Fibroblast of gingiva (primary cell): ENCODE measurements around the gene PNLIPRP2.

Experiments
- DNase-seq: peaks from one replicate; pipeline ENCODE4 v3.0.0-alpha.2; 2011; ENCODE audit warnings: low read depth

The PNLIPRP2 gene

DNA sequence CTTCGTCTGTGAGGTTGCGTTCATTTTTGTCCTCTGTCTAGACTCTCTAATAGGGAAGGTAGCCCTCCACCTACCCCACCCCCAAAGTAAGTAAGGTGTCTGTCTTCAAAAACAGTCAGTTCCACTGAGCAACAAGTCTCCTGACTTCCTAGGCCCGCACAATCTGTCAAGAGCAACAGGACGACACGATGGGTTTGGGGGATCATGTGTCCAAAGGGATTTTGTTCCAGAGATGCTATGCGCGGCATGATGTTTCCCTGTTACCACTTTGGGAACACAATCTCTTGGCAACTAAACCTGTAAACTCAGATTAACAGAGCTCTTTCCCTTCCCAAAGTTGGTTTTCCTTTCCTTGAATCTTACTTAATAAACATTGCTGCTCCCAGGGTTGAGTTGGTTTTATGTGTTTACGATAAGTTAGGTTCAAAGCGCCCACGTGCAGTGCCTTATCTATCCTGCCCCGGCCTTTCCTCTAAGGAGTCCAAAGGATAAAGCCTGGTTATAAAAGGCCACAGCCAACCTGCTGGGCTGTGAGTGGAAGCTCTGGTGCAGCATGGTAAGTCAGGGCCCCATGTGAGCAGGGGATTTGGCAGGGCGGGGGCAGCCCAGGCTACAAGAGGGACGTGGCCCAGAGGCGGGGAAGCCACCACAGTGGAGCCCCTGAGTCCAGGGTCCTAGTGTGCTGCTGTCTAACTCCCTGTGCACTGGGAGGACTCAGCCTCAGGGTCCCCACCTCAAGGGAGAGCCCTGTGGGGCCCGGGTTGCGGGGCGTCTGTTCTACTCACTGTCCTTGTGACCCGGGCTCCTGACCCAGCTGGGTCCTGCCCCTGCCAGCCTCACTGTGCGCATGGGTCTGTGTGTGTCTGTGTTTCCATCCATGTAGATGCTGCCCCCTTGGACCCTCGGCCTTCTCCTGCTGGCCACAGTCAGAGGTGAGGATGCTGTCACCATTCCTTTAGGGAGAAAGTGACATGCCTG is at the start of gene PNLIPRP2:
Gene PNLIPRP2 (plus strand): TSS at position 531 of the 978 bp plus-strand sequence.
- DNase-seq: no peak

DNA sequence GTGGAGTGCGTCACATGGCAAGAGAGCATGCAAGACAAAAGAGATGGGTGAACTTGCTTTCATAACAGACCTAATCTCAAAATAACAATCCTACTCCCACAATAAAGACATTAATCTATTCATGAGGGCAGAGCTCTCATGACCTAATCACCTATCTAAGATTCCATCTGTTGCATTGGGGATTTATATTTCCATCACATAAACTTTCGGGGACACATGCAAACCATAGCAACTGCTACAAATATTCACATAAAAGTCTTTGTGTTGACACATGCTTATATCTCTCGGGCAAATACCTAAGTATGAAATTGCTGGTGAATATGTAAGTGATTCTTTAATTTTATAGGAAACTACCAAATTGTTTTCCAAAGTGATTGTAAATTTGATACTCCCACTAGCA is 46.0 kb upstream of the PNLIPRP2 start:
- no peak for DNase-seq

DNA sequence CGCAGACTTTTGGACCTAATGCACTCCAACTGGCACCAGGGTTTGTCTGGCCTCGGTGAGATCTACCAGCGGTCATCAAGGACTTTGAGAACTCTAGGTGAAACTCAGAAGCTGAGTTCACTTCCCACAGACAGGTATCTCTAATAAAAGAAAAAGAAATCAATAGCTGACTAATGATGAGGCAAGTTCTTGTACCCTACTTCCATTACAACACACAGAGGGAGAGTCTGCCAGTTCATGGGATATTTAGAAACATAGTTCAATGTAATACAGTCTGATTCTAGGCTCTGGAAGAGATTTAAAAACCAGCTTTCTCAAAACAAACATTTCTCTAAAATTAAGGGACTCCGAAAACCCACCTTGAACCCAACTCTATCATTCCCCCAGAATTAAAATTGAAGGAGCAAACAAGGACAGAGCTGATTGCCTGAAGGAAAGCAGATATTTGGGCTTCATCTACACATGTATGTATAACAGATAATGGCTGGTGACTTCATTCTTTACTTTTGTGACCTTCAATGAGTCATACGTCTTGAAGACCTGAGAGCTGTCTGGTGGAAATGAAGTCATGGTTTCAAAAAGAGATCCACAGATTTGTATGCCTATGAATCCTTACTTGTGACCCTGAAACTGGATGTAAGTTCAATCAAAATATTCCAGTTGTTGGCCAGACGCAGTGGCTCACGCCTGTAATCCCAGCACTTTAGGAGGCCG is 32.7 kb upstream of the PNLIPRP2 start:
- DNase-seq: no peak

DNA sequence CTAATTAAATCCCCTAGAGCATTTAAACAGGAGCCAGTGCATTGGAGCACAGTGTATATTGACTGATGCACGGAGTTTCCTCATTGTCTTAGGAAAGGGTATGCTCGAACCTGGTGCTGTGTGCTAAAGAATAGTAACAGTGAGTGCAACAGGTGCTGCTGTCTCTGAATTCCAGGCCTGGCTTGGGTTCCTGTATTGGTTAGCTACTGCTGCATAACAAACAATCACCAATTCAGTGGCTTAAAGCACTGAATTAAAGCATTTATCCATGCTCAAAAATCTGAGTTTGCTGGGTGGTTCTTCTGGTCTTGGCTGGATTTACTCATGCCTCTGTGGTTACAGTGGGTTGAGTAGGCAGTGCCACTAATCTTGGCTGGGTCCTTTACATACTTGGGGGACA is 31.8 kb upstream of the PNLIPRP2 start:
- no peak for DNase-seq

DNA sequence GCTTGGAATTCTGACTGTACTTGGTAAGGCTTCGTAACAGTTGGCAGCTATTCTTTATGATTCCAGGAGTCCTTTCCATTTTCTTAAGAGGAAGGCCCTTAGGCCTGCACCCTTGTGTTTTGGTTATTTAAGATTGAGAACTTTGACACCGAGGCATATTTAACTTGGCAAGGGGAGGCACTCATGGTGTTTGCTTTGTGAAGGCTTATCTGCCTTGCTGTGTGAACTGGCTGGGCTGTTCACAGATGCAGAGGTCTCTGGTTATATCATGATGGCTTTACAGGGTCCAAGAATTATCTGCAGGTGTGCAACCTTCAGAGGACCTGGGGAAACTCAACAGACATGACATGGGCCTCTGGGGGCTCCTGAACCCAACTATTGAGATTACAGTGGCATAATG is 30.8 kb upstream of the PNLIPRP2 start:
- no peak for DNase-seq

DNA sequence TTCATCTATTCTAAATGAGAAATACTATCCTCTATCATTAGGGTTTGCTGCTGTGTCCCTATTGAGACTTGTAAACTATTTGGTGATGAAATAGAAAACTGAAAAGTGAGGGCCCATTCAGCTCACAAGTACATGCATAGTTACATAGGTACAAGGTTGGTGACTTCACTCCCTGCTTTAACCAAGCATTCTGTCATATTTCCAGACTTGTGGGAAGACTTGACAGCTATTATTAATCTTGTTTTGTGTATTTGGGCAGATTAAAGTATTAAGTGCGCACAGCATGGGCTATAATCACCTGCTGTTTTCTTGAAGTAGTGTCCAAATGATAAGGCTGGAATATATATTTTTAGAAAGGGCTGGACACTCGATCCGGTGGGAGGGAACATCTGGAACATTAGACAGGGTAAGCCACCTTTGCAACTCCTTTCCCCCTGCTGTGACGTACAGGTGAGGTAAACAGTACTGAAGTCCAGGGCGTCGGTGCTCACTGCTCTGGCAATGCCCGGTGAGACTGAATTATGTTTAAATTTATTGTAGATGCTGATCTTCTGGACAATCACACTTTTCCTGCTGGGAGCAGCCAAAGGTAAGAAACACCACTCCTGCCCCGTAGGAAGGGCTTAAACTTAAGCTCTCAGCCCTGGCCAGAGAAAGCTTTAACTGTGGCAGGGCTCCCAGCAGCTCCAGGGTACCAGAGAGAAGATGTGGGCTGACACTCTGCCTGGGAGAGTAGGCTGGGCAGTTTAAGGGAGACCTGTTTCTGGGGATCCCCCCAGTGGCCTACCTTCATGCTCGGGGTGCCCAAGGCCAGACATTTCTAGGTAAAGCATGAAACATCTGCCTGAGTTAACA is 29.9 kb upstream of the PNLIPRP2 start, which contains the start of gene PNLIPRP1:
Gene PNLIPRP1 (plus strand): TSS at position 370 of the 855 bp plus-strand sequence. CDS start 171 bp downstream, at position 541.
- no peak for DNase-seq

DNA sequence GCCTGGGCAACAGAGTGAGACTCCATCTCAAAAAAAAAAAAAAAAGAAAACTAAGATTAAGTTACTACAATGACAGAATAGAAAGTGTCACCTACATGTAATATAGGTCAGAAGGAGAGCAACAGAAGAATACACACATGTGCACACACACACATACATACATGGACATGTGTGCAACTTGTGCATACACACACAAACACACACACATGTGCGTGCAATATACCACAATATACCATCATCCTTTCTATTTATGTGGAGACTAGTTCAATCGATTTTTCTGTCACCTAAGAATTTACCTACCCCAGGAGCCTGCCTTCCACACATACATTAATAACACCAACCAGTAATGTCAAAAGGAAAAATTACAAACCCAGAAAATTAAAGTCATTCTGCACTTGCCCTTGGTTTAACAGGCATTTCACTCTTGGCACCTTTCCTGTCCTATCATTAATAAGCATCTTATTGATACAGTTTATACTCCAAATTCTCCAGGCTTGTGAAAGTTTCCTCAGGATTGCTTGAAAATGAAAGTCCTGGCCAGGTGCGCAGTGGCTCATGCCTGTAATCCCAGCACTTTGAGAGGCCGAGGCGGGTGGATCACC is 27.5 kb upstream of the PNLIPRP2 start:
- DNase-seq: no peak

DNA sequence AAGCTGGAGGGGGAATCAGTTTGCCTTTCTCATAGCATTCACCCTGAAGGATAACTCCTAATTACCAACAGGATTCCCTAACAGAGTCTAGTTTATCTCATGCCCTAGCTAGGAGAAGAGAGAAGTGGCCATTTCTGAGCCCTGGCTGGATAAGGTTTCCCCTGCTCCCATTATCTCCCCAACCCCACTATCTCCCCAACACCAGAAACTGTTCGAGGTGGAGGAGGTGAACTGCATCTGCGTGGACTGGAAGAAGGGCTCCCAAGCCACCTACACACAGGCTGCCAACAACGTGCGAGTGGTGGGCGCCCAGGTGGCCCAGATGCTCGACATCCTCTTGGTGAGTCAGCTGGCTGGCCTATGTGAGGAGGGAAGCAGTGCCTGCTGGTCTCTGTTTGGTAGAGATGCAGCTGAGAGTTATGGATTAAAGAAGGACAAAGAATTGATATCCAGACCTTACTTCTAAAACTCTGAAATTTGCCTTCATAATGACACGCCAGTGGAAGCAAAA is 26.2 kb upstream of the PNLIPRP2 start:
- DNase-seq: no peak

DNA sequence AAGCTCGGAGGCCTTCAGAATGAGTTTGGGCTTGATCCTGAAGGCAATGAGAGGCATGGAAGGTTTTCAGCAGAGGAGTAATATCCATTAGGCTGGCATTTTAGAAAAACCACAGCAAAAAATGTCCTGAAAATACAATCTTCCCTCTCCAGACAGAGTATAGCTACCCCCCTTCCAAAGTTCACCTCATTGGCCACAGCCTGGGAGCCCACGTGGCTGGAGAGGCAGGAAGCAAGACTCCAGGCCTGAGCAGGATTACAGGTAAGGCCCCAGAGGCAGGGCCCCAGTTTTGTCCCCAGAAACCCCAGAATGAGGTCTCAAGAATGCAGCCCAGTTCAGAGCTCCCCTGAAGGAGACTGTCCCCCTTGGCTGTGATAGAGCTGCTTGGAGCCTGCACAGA is 24.7 kb upstream of the PNLIPRP2 start:
- no peak for DNase-seq

DNA sequence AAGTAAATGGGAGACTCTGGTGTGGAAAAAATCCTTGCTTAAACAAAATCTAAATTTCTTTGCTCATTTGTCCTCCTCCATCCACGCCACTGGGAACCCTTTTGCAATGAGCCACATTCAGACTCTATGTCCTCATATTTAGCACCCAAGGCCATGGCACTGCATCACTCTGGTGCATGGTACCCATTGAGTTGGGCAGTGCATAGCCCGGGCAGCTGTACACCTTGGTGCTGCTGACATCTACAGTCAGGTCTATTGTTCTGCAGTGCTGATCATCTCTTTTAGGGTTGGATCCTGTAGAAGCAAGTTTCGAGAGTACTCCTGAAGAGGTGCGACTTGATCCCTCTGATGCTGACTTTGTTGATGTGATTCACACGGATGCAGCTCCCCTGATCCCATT is 23.2 kb upstream of the PNLIPRP2 start:
- DNase-seq: no peak

DNA sequence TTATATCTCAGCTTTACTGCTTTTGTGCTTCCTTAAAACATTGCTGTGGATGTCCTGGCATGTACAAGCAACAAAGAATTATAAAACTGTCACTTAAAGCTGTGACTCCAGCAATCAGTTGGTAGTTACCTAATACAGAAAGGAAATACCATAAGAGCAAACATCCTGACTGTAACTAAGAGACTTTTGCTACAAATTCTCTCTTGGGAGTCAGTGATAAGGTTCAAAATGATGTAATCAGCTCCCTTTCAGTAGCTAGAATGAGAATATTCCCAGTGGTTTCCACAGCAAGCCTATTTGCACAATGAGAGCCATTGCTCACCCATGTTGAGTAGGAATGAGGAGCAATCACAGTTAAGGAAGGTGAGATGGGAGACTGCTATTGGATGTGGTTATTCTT is 22.4 kb upstream of the PNLIPRP2 start:
- DNase-seq: no peak

DNA sequence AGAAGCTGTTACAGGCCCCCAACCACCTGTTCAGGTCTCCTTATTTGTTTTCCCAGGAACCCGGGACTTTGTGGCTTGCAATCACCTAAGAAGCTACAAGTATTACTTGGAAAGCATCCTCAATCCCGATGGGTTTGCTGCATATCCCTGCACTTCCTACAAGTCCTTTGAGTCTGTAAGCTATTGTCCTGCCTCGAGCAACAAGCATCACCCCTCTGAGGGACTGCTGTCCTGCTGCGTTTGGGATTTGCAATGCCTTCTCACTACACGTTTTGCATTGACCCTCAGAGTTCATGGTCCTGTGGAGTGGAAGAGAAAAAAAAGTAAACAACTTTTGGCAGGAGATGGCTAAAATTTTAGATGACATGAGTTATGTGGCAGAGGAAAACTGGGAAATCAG is 20.8 kb upstream of the PNLIPRP2 start:
- DNase-seq: no peak

DNA sequence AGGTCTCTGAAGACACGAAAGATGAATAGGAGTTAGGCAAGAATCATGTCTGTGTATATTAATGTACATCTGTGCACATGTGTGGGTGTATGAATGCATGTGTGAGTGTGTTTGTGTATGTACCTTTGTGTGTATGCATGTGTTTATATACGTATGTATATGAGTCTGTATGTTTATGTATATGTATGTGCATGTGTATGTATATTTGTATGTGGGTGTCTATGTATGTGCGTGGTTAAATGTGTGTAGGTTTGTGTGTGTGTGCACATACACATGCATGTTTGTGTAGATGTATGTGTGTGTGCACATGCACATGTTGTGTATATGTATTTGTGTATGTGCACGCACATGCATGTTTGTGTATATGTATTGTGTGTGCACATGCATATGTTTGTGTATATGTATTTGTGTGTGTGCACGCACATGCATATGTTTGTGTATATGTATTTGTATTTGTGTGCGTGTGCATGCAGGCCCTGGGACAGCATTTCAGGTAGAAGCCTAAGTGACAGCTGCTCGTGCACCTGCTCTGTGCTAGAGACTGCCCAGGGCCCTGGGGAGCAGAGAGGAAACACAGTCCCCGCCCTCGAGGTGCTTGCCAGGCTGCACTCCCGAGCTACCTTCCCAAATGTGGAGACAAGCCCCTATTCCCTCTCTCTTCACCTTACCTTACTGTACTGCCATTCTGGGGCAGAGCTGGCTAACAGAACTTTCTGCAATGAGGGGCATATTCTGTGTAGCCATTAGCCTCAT is 17.9 kb upstream of the PNLIPRP2 start:
- no peak for DNase-seq

DNA sequence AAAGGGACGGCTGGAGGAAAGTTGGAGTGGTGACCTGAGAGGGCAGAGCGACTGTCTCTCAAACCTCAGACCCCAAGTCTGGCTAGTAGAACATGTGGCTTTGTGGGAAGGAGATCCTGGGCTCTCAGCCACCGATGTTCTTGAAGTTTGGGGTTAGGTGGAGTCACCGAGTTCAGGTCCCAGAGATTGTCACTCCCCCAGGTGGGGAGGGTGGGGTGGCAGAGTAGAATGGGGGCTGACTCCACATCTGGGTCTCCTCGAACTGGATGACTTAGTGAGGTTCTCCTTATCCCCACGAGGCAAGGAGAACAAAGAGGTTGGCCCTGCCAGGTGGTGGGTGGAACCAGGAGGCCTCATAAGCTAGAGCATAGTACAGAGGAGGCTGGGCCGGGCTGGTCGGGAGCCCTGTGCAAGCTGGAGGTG is 14.7 kb upstream of the PNLIPRP2 start:
- DNase-seq: no peak

DNA sequence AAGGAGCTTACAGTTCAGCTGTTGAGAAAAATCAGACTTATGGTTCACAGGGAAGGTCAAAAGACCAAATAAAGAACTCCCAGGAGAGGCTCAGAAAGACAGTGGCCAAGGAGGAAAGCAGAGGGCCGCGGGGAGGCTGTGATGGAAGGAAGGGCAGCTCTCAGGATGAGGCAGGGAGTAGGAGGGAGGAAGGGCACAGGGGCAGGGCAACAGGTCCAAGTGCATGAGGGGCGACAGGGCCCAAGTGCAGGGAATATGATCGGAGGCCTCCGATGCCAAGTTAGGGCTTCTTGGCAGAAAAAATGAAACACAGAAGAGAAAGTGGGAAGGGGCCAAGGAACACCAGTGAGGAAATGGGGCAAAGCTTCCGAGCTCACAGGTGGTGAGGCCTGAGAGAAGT is 13.4 kb upstream of the PNLIPRP2 start:
- DNase-seq: no peak

DNA sequence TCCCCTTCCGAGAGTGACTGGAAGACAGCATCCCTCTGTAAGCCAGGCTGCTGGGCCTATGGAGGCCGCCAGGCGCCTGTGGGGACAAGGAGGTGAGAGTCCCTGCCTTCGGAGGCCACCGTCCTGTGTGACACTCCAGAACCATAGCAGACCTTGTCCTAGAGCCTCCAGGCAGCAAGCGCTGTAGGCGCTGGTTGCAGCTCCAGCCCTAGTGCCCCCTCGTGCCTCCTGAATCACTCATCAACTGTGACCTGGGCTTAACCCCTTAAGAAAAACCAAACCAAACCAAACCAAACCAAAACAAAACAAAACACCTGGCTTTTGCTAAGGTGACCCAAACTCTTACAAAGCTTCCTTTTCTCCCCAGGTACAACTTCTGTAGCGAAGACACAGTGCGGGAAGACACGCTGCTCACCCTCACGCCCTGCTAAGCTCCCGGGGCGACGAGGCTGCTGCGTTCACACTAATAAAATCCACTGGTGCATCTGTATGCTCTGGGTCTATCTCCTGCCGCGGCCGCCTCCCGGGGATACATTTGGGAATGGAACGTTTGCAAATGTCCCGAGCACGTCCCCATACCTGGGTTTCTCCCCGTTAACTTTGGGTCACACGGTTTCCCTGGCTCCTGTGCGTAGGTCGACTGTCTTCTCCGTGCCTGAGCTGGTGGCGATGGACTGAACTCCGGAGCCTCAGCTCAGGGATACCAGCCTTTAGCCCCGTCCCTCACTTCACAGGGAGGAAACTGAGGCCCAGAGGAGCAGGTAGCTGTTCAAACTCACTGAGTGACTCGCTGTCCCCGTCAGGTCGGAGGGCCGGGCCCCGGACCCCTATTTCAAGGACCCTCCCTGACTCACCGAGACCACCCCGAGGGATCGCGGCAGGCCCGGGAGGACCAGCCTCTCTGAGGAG is 11.8 kb upstream of the PNLIPRP2 start:
- DNase-seq: no peak

DNA sequence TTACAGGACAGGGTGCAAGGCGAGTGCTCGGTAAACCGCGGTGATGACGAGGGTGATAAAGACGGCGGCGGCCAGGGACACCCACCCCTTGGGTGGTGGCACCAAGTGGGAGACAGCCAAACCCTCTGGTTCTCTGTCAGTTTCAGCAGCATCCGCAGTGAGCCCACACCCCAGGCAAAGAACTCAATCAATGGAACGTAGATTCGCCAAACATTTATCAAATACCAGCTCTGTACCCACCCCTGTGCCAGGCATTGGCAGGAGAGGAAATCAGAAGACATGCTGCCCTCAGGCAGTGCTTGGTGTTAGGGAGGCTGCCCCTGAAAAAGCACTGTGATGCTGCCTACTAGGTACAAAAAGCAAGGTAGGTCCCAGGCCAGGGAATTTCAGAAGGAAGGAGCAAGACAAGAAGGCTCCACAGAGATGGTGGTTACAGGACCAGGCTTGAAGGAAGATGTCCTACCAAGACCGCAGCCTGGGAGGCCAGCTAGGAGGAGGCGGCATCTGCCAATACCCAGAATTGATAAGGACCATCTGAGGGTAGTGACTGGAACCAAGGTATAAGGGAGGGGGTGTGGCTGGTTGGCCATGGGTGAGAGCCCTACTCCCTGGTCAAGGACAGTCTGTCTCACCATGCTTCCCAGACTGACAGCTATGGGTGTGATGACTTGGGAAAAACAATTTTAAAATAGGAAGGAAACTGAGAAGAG is 10.2 kb upstream of the PNLIPRP2 start:
- DNase-seq: no peak

DNA sequence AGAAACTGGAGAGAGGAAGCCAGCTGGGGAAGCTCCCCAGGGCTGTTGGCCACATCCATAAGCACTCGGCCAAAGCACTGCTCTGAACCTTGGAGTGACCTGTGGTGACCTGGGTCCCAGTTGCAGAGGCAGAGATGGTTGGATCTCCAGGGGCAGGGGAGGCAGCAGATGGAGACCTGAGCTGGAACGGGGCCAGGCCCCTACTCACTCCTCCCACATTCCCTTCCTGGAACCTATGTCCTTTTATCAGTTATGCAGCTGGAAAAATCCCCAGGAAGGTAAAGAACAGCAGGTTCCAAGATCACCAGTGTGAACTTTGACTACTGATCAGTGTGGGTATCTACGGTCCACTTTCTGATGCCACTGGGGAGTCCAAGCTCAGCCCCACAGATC is 9.6 kb upstream of the PNLIPRP2 start:
- DNase-seq: no peak
